22Rv1 (cell line): ENCODE results near the gene PIGBOS1.

Source experiments
- ZFX ChIP-seq: fragments of 450-650 bp; IDR thresholded peaks from 2 replicates; pipeline ENCODE4 v1.6.1; 2017; ENCODE audit warnings: antibody characterized with exemption, borderline replicate concordance
- TF ChIP-seq, protein P1 (sequence below): fragments of 450-650 bp; IDR thresholded peaks from 2 replicates; pipeline ENCODE4 v1.5.1; 2017; ENCODE audit warnings: mild to moderate bottlenecking

DNA sequence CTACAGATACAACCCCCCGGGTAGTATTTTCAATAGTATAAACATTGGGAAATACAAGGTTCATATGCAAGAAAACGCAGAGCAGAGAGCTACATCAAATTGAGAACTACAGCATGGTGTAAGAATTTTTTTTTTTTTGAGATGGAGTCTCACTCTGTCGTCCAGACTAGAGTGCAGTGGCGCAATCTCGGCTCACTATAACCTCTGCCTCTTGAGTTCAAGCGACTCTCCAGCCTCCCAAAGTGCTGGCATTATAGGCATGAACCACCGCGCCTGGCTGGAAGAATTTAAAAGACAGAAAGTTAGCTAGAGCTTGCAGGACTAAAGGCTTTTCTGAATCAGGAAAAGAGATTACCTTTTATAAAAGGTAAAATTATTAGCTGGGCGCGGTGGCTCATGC, 42.1 kb upstream of the PIGBOS1 start:
- TF ChIP-seq, protein P1, sequence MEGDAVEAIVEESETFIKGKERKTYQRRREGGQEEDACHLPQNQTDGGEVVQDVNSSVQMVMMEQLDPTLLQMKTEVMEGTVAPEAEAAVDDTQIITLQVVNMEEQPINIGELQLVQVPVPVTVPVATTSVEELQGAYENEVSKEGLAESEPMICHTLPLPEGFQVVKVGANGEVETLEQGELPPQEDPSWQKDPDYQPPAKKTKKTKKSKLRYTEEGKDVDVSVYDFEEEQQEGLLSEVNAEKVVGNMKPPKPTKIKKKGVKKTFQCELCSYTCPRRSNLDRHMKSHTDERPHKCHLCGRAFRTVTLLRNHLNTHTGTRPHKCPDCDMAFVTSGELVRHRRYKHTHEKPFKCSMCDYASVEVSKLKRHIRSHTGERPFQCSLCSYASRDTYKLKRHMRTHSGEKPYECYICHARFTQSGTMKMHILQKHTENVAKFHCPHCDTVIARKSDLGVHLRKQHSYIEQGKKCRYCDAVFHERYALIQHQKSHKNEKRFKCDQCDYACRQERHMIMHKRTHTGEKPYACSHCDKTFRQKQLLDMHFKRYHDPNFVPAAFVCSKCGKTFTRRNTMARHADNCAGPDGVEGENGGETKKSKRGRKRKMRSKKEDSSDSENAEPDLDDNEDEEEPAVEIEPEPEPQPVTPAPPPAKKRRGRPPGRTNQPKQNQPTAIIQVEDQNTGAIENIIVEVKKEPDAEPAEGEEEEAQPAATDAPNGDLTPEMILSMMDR = no peak
- TF ChIP-seq ZFX = no peak
